ENCODE data around the gene SLC4A1.

- no peak for TF ChIP-seq POLR2A (IDR thresholded peaks at IDR 0.05)
- TF ChIP-seq, protein P1, sequence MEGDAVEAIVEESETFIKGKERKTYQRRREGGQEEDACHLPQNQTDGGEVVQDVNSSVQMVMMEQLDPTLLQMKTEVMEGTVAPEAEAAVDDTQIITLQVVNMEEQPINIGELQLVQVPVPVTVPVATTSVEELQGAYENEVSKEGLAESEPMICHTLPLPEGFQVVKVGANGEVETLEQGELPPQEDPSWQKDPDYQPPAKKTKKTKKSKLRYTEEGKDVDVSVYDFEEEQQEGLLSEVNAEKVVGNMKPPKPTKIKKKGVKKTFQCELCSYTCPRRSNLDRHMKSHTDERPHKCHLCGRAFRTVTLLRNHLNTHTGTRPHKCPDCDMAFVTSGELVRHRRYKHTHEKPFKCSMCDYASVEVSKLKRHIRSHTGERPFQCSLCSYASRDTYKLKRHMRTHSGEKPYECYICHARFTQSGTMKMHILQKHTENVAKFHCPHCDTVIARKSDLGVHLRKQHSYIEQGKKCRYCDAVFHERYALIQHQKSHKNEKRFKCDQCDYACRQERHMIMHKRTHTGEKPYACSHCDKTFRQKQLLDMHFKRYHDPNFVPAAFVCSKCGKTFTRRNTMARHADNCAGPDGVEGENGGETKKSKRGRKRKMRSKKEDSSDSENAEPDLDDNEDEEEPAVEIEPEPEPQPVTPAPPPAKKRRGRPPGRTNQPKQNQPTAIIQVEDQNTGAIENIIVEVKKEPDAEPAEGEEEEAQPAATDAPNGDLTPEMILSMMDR (IDR thresholded peaks at IDR 0.05), result no peak
Observed at GRCh38 chr17:44249501-44250246, 18.3 kb downstream of the SLC4A1 start.

Measured in breast epithelium (tissue), 3 donors.